ENCODE measurements around the gene TDG. TPM values are rescaled to one million over a fixed set of nuclear protein-coding genes. Genes with fewer than 3 reads are reported as not detected.
A peak's percentile ranks its signal among the peaks of the same experiment; 100 is the strongest.

Gene TDG
- total RNA-seq, 2 donors from 2014 or later, result 53.4 to 58.1 TPM

- no peak for TF ChIP-seq CTCF (conservative IDR thresholded peaks at IDR 0.05)
- Mint-ChIP-seq H3K4me3 (no peak overlapping the region), H3K9me3 (no peaks in the 10 kb centered on the region), H3K27me3 (ENCODE audit: insufficient read depth) (no peaks in the 10 kb centered on the region), H3K36me3 (ENCODE audit: low read depth) (peaks cover 5% of the 10 kb centered on the region), H3K4me1 (peaks cover 11% of the 10 kb centered on the region), H3K27ac (peak overlapping the region; percentile 11)
- Histone ChIP-seq H3K9me3 (ENCODE audit: control insufficient read depth, low read length) (no peaks in the 10 kb centered on the region), H3K27ac (ENCODE audit: low read depth, low read length) (no peak overlapping the region), H3K36me3 (ENCODE audit: control insufficient read depth, insufficient read depth, low read length) (peaks cover 13% of the 10 kb centered on the region), H3K4me3 (ENCODE audit: low read length) (no peak overlapping the region), H3K9ac (ENCODE audit: extremely low read depth, low read length, poor library complexity, severe bottlenecking) (no peak overlapping the region), H3K4me1 (ENCODE audit: control insufficient read depth, insufficient read depth, low read length) (no peaks in the 10 kb centered on the region), H3K27me3 (ENCODE audit: control insufficient read depth, insufficient read depth, low read length, poor library complexity, severe bottlenecking) (no peaks in the 10 kb centered on the region)
- 86 to 94% methylated on average over 1 of the region's 1 CpG for WGBS, 2 experiments (ENCODE audit: insufficient coverage in 1 of 2, insufficient read length in 1 of 2)
- no peak for DNase-seq
Observed at GRCh38 chr12:103958621-103959020, 7.1 kb upstream of the TDG start.

- Mint-ChIP-seq H3K4me3 (no peak overlapping the region), H3K9me3 (no peaks in the 10 kb centered on the region), H3K4me1 (peaks cover 20% of the 10 kb centered on the region), H3K36me3 (ENCODE audit: low read depth) (peaks cover under 1% of the 10 kb centered on the region), H3K27me3 (ENCODE audit: insufficient read depth) (no peaks in the 10 kb centered on the region), H3K27ac (no peak overlapping the region)
- WGBS, 2 experiments (ENCODE audit: insufficient coverage in 1 of 2, insufficient read length in 1 of 2), result 96 to 100% methylated on average over 2 to 6 of the region's 7 CpGs
- no peaks in the 10 kb centered on the region for H3K27me3 ChIP-seq (ENCODE audit: control insufficient read depth, insufficient read depth, low read length, poor library complexity, severe bottlenecking)
- H3K4me3 ChIP-seq (ENCODE audit: low read length), result no peak overlapping the region
- no peaks in the 10 kb centered on the region for H3K4me1 ChIP-seq (ENCODE audit: control insufficient read depth, insufficient read depth, low read length)
- no peak overlapping the region for H3K9ac ChIP-seq (ENCODE audit: extremely low read depth, low read length, poor library complexity, severe bottlenecking)
- H3K36me3 ChIP-seq (ENCODE audit: control insufficient read depth, insufficient read depth, low read length), result no peaks in the 10 kb centered on the region
- no peak for TF ChIP-seq CTCF (conservative IDR thresholded peaks at IDR 0.05)
- H3K9me3 ChIP-seq (ENCODE audit: control insufficient read depth, low read length), result no peaks in the 10 kb centered on the region
- H3K27ac ChIP-seq (ENCODE audit: low read depth, low read length), result no peak overlapping the region
- DNase-seq, result no peak
Observed at GRCh38 chr12:103960616-103961227, 5.0 kb upstream of the TDG start.

- Histone ChIP-seq H3K27me3 (ENCODE audit: control insufficient read depth, insufficient read depth, low read length, poor library complexity, severe bottlenecking) (no peaks in the 10 kb centered on the region), H3K4me3 (ENCODE audit: low read length) (no peak overlapping the region), H3K36me3 (ENCODE audit: control insufficient read depth, insufficient read depth, low read length) (no peaks in the 10 kb centered on the region), H3K27ac (ENCODE audit: low read depth, low read length) (no peak overlapping the region), H3K4me1 (ENCODE audit: control insufficient read depth, insufficient read depth, low read length) (no peaks in the 10 kb centered on the region), H3K9ac (ENCODE audit: extremely low read depth, low read length, poor library complexity, severe bottlenecking) (no peak overlapping the region), H3K9me3 (ENCODE audit: control insufficient read depth, low read length) (no peaks in the 10 kb centered on the region)
- DNase-seq, result no peak
- no peak for TF ChIP-seq CTCF (conservative IDR thresholded peaks at IDR 0.05)
- H3K27ac Mint-ChIP-seq, result no peak overlapping the region
- peaks cover 19% of the 10 kb centered on the region for H3K4me1 Mint-ChIP-seq
- H3K4me3 Mint-ChIP-seq, result no peak overlapping the region
- no peaks in the 10 kb centered on the region for H3K36me3 Mint-ChIP-seq (ENCODE audit: low read depth)
- H3K9me3 Mint-ChIP-seq, result no peaks in the 10 kb centered on the region
- WGBS, 2 experiments (ENCODE audit: insufficient coverage in 1 of 2, insufficient read length in 1 of 2), result 83 to 100% methylated on average over 1 of the region's 1 CpG
- no peaks in the 10 kb centered on the region for H3K27me3 Mint-ChIP-seq (ENCODE audit: insufficient read depth)
Observed at GRCh38 chr12:103962493-103962892, 3.2 kb upstream of the TDG start.
